GM23248 (cell line): Measurements from ENCODE around the gene SYNJ2BP.

Experiments
- EZH2 ChIP-seq: fragments of 200-600 bp; sonication (generic); IDR thresholded peaks from 2 replicates; pipeline ENCODE4 v1.6.1; 2018; ENCODE audit warnings: antibody characterized with exemption, mild to moderate bottlenecking; ENCODE audit not compliant: insufficient read depth, poor library complexity, severe bottlenecking
- EZH2phosphoT487 ChIP-seq: fragments of 200-600 bp; sonication (generic); IDR thresholded peaks from 2 replicates; pipeline ENCODE4 v1.6.1; 2018; ENCODE audit warnings: antibody characterized with exemption, moderate library complexity, mild to moderate bottlenecking, low read depth; ENCODE audit not compliant: insufficient read depth

DNA sequence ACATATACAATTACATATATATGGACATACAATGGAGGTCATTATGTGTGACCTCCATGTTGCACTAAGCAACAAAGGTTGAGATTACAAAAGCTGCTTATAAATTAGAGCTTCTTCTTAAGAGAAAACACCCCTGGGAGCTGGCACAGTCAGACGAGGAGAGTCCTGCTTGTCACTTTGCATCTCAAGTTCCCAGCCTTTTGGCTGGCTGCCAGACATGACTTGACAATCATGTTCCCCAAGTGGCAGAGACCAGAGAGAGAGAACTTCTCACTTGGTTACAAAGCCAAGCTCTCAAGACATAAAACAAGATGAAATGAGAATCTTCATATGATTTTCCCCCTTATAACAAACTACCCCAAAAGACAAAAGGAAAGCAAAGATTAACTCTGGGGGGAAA, 8.5 kb upstream of the SYNJ2BP start:
- TF ChIP-seq EZH2, result no peak
- no peak for TF ChIP-seq EZH2phosphoT487
